ENCODE measurements around the gene HOXB8. TPM values are rescaled to one million over a fixed set of nuclear protein-coding genes. Genes with fewer than 3 reads are reported as not detected.

The HOXB8 gene
- total RNA-seq = 1.4 and 4.9 TPM in 2 replicates

GRCh38 chr17:48615047-48615962, at the start of gene HOXB8:
Gene HOXB8, minus strand, starts transcription at chr17:48615292. Its CDS starts 588 bp downstream, at chr17:48614704.

GRCh38 chr17:48626245-48627117, 11.4 kb upstream of the HOXB8 start, which contains the start of gene HOXB9:
Gene HOXB9, minus strand, starts transcription at chr17:48626358. Its CDS starts 89 bp downstream, at chr17:48626269.

GRCh38 chr17:48610282-48611211, 4.5 kb downstream of the HOXB8 start, which contains the start of gene HOXB7:
Gene HOXB7, minus strand, starts transcription at chr17:48611017. Its CDS starts 99 bp downstream, at chr17:48610918.

GRCh38 chr17:48604770-48605329, 10.2 kb downstream of the HOXB8 start, which contains the start of gene HOXB6:
Gene HOXB6, minus strand, starts transcription at chr17:48604986. Its CDS starts 6,836 bp downstream, at chr17:48598150.

GRCh38 chr17:48593126-48593829, 21.8 kb downstream of the HOXB8 start, which contains the start of gene HOXB5:
Gene HOXB5, minus strand, starts transcription at chr17:48593779. Its CDS starts 97 bp downstream, at chr17:48593682.

GRCh38 chr17:48589831-48590606, 25.1 kb downstream of the HOXB8 start, which contains the start of gene HOXB3:
Gene HOXB3, minus strand, starts transcription at chr17:48590241. Its CDS starts 37,767 bp downstream, at chr17:48552474.

GRCh38 chr17:48577946-48578615, 37.0 kb downstream of the HOXB8 start, which contains the start of gene HOXB4:
Gene HOXB4, minus strand, starts transcription at chr17:48578350. Its CDS starts 31 bp downstream, at chr17:48578319.

Other genes with a start within 250 kb of the HOXB8 start
- 0.16 TPM in 1 of 2 replicates, not detected in the other for gene SKAP1, start 185.1 kb downstream of the HOXB8 start, total RNA-seq
- not detected in 2 replicates for gene HOXB1, start 84.3 kb downstream of the HOXB8 start, total RNA-seq
- gene HOXB2, start 70.2 kb downstream of the HOXB8 start, total RNA-seq = 1.6 and 5.2 TPM in 2 replicates
- 2.3 and 3.3 TPM in 2 replicates for gene HOXB4, start 36.9 kb downstream of the HOXB8 start, total RNA-seq
- gene HOXB3, start 25.1 kb downstream of the HOXB8 start, total RNA-seq = 5.3 and 6.8 TPM in 2 replicates
- gene HOXB5, start 21.5 kb downstream of the HOXB8 start, total RNA-seq = 0.25 and 0.32 TPM in 2 replicates
- 9.9 and 10.2 TPM in 2 replicates for gene HOXB6, start 10.3 kb downstream of the HOXB8 start, total RNA-seq
- 6.9 and 14.6 TPM in 2 replicates for gene HOXB7, start 4.3 kb downstream of the HOXB8 start, total RNA-seq
- gene HOXB9, start 11.1 kb upstream of the HOXB8 start, total RNA-seq = 0.49 and 0.57 TPM in 2 replicates
- gene PRAC1, start 107.2 kb upstream of the HOXB8 start, total RNA-seq = not detected in 2 replicates
- gene PRAC2, start 107.9 kb upstream of the HOXB8 start, total RNA-seq = not detected in 2 replicates
- gene HOXB13, start 113.5 kb upstream of the HOXB8 start, total RNA-seq = not detected in 2 replicates
- gene TTLL6, start 201.9 kb upstream of the HOXB8 start, total RNA-seq = 0.06 TPM in 1 of 2 replicates, not detected in the other
- 36.9 and 52.0 TPM in 2 replicates for gene CALCOCO2, start 215.7 kb upstream of the HOXB8 start, total RNA-seq